ENCODE measurements around the gene ZXDC.
A peak's percentile ranks its signal among the peaks of the same experiment; 100 is the strongest.

ZXDC gene

DNA sequence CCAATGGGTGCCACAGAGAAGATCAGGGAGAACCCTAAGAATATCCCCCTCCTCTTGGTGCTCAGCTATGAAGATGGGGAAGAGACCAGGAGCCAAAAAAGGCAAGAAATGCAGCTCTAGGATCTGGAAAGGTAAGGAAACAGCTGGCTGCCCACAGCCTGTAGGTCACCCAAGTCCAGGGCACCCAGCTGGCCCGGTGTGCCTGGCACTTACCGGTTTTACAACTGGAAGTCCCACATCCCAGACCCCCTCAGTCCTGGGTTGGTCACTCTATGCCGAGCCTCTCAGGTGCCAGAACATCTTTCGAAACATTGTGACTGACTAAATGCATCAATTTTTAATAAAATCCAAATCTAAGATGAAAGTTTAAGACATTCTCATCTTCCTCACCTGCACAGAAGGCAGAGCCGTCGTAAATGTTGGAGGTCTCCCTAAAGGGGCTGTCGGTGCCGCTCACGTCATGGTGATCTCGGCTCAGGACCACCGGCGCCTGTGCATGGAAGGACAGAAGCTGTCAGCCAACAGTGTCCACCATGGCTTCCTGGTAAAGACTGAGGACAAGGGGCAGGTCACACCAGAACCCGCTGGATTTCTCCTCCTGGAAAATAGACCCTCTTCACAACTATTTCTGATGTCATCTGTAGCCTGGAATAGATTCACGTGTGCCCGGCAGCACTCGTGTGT is 13.3 kb upstream of the ZXDC start:
- no peak for ATAC-seq

DNA sequence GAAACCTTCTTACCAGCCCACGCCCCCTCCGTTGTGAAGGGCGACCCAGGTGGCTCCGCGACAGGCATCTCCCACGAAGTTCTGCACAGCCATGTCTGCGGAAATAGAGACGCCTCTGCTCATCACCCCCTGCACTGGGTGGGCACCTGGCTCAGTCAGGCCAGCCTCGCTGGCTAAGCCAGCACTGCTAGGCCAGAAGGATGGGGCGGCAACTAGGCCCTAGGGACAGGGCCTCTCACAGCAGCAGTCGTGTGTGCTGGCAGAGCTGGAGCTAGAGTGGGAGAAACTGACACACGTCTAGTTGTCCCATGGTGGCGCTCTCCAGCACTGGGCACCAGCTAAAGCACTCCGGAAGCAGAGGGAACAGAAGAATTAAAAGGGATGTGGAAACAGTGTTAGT is 12.5 kb upstream of the ZXDC start:
- ATAC-seq = no peak

DNA sequence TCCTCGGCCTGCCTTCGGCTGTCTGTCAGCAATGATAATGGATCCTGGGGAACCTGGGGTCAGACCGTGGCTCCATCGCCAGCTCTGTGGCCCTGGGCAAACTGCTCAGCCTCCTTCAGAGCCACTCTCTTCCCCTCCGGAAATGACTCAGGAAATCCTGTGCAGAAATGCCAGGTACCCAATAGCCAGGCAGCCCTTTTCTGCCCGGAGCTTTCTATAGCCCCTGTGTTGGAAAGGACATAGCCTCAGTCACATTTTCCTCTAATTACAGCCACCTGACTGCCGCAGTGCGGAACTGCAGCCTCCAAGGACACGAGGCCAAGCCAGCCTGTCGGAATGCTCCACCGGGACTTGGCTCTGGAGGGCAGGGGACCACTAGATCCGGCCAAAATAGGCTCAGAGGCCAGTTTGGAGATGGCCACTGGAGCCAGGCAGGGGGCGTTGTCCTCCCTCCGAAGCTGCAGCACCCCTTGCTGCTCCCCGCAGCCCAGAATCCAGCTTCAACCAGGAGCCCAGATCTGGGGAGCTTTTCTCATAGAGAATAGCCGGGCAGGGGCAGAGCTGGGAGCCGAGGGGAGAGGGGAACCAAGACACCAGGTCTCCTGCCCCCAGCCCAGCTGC is 11.6 kb upstream of the ZXDC start:
- ATAC-seq = peak in 1 of 2 donors; percentile 42

DNA sequence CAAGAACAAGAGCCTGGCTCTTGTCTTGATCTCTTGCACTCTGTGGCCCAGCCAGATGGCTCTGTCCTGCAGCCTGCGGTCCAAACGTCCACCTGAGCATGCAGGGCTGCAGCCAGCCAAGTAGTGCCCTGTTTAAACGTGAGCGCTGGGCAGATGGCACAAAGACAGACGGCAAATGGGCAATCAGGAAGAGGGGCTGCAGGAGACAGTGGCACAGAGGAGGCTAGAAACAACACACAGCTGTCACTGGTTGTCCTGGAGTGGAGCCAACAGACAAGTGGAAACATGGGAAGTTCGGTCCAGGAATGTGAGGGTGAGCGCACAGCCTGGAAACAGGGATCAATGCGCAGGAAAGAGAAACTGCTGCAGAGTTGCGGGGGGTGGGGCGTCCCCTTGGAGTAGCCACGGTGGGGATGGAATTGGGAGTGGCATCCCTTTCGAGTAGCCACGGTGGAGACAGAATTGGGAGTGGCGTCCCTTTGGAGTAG is 10.7 kb upstream of the ZXDC start:
- no peak for ATAC-seq

DNA sequence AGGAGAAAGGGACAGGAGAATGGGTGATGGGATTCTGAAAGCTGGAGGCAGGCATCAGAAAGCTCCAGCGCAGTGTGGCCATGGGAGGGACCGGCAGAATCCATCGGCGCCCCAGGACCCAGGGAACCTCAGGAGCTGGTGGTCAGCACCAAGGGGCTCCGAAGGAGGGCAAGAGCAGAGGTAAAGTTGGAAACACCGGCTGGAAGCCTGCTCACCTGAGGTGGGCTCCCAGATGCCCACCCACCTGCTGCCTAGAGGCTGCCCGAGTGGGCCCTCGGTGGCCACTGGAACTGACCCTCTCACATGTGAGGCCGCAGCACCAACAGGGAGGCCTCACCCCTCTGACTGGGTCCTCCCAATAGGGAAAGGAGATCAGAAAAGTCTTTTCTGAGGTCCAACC is 10.3 kb upstream of the ZXDC start:
- ATAC-seq = no peak

DNA sequence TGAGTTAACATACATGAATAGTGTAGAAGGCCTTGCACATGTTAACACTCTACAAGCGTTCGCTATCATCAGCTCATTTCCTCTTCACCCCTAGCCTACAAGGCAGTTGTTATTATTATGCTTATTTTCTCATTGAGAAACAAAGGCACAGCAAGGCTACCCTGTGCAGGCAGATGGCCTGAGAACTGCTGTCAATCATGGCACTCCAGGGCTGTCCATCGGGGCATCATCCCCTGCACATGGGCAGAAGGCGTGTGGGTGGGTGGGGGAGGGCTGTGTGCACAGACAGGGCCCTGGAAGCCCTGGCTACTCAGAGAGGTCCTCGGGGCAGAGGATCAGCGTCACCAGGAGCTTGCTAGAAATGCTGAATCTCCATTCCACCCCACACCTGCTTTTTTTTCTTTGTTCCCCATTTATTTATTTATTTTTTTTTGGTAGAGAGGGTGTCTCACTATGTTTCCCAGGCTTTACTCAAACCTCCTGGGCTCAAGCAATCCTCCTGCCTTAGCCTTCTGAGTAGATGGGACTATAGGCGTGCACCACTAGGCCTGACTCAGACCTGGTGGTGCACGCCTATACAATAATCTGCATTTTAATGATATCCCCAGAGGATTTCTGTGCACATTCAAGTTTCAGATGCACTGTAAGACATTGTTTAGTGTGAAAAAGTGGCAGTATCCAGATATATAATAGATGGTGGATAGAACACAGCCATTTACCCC is 9.6 kb upstream of the ZXDC start:
- no peak for ATAC-seq

DNA sequence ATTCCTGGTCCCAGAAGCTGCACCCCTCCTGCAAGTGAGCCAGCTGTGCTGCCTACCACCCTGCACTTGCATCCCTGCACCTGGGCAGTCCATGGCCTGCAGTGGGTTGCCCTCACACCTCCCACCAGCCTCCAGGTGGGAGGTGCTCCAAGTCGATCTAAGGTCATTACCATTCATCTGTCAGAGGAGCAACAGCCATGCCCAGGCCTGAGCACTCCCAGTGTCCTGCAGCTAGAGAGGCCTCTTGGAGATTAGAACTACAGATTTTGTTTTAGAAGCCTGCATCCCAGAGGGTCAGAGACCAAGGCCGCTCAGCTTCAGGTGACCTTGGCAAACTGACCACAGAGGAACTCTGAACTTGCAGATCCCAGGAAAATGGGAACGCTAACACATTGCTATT is 9.0 kb upstream of the ZXDC start:
- ATAC-seq = no peak

DNA sequence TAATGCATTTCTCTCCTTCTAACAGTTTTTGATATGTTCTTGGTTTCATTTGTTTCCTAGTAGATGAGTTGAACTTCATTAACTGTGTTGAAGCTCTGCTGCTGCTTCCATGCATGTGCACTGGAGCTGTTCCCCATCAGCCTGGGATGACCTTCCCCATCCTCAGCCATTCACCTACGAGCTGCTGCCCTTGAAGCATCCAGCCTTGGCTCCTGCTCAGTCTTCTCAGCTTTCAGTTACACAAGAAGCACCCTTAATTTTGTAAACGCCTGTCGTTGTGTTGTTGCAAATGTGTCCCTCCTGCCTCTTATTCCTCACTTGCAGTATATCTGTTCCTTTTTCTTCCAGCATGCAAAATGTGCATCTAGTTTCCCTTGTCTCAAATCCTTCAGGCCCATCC is 8.5 kb upstream of the ZXDC start:
- no peak for ATAC-seq

DNA sequence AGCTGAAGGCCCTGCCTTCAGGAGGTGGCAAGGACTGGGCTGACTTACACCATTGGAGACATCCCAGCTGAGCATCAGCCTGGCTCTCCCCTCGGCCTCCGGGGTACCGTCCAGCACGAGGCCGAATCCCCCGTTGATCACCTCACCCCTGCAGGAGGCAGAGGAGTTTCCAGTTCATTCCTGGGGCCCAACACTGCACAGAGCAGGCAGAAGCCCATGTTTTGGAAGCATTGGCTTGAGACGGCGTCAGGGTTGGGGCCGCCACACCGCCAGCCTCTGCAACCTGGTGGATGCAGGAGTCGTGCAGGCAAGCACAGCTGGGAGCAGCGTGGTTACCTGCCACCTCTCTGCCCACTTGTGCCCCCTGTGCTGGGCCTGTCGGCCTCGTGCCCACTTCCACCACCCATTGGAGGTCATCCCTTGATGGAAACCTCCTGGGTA is 7.7 kb upstream of the ZXDC start:
- ATAC-seq = no peak

DNA sequence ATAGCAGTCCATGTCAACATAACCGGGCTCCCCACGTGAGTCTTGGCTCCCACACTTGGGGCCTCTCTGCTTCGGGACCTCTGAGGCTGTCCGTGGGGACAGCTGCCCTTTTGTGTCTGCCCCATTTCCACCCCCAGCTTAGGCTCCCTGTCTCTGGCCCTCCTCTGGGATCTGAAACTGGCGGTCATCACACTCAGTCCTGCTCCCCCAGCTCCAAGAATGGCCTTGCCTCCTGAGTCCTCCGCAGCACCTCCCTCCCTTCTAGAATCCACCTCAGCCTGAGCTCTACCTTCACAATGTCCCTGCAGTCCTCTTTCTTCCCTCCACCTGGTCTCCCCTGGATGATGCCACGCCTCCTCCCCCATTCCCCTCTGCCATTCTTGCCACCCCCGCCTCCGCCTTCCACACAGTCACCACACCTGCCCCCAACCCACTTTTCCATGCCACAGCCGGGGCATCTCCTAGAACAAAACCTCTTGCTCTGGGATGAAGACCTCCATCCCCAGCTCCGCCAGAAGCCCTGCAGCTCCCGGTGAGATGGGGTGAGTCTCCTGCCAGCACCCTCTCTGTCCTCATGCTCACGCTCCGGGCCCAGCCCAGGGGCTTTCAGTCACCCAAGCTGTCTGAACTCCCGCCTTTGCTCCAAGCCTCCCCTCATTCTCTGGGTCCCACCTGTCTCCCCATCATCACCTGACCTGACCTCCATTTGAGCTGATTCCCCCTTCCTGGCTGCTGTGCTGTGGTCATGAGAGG is 7.0 kb upstream of the ZXDC start:
- no peak for ATAC-seq

DNA sequence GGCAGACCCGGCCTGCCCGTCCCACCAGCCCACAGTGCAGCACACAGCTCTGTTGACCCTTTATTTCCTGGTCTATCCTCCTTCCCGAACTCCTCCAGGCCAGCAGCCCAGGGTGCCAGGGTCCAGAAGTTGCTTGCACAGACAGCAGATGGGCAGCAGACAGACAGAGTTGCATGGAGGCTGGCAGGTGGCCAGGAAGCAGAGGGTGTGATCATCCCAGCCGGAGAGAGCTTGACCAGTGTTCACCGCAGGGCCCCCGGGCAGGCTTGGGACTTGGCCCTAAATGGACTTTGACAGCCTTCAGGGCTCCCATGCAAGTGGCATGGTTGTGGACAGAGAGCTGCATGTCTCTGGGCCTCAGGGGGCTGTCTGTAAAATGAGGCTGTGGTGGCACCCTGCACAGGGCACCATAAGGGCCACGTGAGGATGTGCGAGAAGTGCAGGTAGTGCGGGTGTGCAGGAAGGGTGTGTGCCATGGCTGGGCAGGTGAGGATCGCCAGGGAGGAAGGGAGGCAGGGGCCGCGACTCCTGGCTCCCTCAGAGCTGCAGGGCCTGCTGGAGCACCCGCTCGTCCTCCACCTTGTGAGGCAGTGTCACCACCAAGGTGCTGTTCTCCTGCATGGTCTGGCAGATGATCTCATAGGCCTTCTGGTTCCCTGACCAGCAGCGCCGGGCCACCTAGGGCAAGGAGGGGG is 6.3 kb upstream of the ZXDC start:
- no peak for ATAC-seq

DNA sequence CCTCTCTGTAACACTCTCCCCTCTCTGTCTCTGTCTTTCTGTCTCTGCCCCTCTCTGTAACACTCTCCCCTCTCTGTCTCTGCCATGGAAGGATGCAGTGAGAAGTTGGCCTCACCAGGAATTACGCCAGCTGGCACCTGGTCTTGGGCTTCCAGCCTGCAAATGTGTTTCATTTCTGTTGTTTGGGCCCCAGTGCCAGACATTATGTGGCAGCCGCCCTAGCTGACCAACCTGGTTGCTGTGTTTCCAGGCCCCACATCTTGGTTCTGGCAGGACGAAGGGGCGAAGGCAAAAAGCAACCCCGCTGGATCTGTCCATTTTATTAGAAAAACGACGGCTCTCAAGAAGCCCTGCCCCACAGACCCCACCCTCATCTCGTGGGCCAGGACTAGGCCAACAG is 5.2 kb upstream of the ZXDC start:
- no peak for ATAC-seq

DNA sequence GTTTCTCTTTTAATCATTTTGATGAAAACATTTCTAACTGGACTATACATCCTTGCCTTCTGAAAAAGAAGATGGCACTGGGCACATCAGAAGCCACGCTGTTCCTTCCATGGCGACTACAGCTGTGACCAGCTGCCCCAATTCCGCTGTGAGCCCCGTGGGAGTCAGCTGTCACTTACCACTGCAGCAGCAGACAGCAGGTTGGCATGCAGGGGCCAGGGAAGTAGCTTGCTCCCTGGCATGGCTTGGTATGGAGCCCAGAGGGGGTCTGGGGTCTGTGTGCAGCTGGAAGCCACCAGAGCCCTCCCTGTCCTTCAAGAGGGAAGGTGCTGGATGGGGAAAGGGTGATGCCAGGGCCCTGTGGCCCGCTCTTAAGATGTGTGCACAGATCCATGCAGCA is 4.5 kb upstream of the ZXDC start:
- ATAC-seq = no peak

DNA sequence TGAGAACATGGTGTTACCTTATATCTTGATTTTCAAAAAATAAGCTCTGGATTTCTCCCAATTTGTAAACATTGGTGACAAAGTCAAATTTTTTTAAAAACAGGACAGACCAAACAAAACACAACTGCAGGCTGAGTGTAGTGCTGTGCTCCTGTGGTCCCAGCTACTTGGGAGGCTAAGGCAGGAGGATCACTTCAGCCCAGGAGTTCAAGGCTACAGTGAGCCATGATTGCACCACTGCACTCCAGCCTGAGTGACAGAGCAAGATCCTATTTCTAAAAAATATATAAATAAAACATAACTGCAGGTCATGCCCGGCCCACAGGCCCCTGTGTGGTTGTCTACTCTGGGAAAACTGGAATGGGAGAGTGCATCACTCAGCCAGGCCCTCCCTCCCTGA is 4.0 kb upstream of the ZXDC start:
- ATAC-seq = no peak

DNA sequence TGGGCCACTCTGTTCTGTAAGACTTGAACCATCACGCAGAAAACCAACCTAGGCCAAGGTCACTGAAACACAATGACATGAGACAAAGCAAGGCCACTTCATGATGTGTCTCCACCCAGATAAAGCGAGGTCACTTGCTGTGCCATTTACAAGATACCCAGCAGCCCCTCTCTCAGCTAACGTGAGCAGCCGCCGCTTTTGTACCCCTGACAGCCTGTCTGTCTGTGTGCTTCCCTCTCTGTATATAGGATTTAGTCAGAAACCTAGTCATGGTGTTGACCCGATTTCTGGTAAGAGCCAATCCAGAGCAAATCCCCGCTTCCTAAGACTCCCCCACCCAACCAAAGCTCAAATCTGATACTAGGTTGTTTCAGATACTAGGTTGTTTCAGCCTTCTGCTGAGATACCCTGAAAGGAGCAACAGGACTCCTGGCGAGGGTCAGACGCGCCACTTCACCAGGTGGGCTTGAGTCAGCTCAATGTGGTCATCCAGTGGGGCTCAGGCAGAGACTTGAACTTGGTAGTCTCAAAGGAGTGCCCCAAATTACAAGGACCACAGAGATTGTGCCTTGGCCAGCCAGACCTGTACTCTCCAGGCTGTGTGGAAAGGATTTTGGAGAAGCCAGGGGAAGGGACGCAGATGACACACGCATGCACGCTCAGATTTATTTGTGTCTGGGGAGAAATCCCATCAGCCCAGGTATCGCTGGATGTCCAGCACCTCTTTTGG is 3.1 kb upstream of the ZXDC start:
- no peak for ATAC-seq

DNA sequence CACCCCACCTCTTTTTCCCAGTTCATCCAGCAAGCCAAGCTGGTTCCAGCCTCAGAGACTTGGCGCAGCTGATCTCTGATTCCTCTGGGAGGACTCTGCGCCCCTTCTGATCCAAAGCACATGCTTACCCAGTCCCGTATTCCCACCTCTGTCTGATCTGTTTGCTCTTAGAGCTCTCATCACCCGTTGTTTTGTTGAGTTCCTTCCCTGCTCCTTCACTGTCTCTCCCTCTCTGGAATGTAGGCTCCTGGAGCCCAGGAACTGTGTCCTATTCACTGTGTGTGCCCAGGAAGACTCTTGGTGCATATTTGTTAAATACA is 1.3 kb upstream of the ZXDC start:
- ATAC-seq = no peak

DNA sequence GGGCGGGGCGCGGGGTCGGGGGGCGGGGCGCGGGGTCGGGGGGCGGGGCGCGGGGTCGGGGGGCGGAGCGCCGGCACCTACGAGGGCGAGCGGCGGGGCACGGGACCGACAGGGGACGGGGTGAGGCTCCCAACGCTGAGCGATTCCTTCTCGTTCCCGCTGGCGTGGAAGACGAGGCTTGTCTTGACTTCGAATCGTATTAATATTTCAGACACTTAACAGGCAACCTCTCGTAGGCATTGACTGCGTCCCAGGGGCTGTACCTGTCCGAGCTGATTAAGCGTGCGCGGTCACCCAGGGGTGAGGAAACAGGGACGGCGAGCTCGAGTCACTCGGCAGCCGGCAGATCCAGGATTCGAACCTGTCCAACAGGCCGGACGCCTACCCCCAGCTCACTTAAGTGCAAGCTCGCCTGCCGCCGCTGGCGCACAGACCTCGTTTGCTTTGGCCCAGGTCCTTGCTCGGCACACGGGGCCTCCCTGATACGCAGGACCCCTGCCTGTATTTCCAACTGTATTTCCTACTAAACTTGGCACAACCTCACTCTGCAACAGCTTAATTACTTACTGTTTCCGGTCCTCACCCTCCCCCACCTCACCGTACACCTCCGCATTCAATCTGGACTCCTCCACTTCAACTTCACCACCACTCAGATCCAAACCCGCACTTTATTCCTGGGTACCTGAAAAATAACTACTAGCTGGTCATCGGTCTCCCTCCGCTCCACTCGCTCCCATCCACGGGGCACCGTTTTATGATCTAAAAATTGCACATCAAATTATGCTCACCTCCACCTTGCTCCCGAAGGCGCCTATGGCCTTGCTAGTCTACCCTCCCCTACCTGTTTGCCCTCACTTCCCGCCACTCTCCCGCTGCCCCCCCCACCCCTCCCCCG is 722 bp upstream of the ZXDC start:
- ATAC-seq = peak; percentile 31 to 32

DNA sequence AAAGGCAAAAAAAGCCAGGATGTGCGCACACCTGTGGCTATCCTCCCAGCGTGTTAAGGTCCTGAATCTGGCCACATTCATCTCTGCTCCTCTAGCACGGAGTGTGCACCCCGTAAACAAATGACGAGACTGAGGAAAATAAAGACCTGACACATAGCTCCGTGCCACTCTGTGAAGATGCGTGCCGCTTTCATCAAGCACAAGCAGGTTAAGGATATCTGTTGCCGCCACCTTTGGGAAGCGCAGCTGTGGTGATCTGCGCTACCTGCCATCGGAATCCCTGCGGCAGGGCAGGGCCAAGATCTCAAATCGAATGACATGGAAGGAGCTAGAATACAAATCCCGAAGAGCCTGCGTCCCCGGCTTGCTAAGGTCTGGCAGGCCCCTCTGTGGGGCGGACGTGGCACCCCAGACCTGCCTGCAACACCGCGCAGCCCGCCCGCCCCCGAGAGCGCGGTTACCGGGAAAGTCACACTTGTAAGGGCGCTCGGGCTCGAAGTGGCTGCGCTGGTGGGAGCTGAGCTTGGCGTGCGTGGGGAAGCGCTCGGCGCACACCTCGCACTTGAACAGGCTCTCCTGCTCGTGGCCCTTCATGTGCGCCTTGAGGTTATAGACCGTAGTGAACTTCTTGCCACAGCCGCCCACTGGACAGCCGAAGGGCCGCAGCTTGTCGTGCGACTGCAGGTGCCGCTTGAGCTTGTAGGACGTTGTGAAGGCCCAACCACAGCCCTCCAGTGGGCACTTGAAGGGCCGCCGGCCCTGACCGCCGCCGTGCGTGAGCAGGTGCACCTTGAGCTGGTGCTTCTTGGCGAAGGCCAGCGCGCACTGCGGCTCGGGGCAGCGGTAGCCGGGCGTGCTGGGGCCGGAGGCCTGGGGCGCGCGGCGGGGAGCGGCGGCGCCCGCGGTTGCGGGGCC is 936 bp downstream of the ZXDC start:
- ATAC-seq = no peak

DNA sequence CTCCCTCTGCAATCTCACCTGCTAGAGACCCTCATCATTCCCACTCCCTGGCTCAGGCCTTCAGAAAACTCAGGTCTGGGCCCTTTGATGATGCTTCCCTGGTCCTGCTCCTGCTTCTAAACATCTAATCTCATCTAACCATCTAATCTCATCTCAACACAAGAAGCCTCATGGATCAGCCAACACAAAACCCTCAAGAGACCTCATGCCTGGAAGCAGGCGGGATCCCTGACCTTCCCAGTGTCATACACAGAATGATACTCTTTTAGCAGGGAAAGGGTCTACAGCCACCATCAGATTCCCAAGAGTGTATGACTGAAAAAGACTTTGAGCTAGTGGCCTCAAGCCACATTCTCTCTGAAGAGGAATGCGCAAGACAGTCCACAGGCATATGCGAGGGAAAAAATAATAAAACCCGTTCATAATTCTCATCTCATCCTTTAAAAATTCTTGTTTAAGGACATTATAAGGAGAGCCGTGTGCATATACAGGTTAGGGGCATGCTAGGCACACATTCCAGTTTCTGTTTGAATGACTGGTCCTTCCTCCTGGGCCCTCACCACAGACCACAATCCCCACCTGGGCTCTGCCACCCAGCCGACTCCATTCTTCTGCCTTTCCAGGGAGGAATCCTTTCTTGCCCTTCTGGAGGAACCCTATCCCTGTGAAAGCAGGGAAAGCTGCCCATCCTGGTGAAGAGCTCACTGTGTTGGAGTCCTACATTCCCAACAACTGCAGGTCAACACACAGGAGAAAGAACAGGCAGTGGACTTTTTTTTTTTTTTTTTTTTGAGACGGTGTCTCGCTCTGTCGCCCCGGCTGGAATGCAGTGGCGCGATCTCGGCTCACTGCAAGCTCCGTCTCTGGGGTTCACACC is 2.2 kb downstream of the ZXDC start:
- no peak for ATAC-seq
